Heart right ventricle (tissue), 16 donors: ENCODE data around the gene GNAT1. TPM values are rescaled to one million over a fixed set of nuclear protein-coding genes. Genes with fewer than 3 reads are reported as not detected.

Experiments used
- ATAC-seq, 8 donors: fragments of 200-7000 bp; cut with Tn5 transposase; one replicate each; pipeline ENCODE4 v1.9.1; 2020; ENCODE audit warnings: mild to moderate bottlenecking in 8 of 8, moderate library complexity in 8 of 8, moderate number of reproducible peaks in 1 of 8
- DNase-seq, 2 donors: peaks; one replicate each; pipeline ENCODE4 v3.0.0-alpha.2; 2020
- H3K27ac ChIP-seq, 10 donors: fragments of 200-600 bp; sonication (generic) in 2 of 10; one replicate each; pipeline versions ENCODE4 v1.5.0 to v1.8.0; 2020 to 2022; ENCODE audit warnings: mild to moderate bottlenecking in 3 of 10
- H3K27me3 ChIP-seq, 7 donors: fragments of 200-600 bp; one replicate each; pipeline ENCODE4 v1.8.0; 2021 to 2022; ENCODE audit warnings: mild to moderate bottlenecking in 2 of 7
- H3K36me3 ChIP-seq, 9 donors: fragments of 200-600 bp; sonication (generic) in 1 of 9; one replicate each; pipeline versions ENCODE4 v1.5.0 to v1.8.0; 2020 to 2022; ENCODE audit warnings: mild to moderate bottlenecking in 2 of 9
- H3K4me1 ChIP-seq, 9 donors: fragments of 200-600 bp; sonication (generic) in 1 of 9; one replicate each; pipeline versions ENCODE4 v1.5.0 to v1.8.0; 2020 to 2022; ENCODE audit warnings: mild to moderate bottlenecking in 4 of 9
- H3K4me3 ChIP-seq, 10 donors: fragments of 200-600 bp; sonication (generic) in 2 of 10; one replicate each; pipeline versions ENCODE4 v1.5.0 to v1.8.0; 2020 to 2022; ENCODE audit warnings: mild to moderate bottlenecking in 7 of 10, moderate library complexity in 2 of 10
- H3K9me3 ChIP-seq, 11 donors: fragments of 200-600 bp in 10 of 11; sonication (generic) in 2 of 11; one replicate each; pipeline versions ENCODE4 v1.5.0 to v1.8.0; 2013 to 2022; ENCODE audit warnings: mild to moderate bottlenecking in 2 of 11, control low read depth in 1 of 11, moderate library complexity in 1 of 11
- WGBS, 2 donors: extraction: QIAGEN DNeasy Blood & Tissue Kit; methylation state at CpG; one replicate each; pipeline ENCODE4 v1.1.7; 2013; ENCODE audit warnings: inconsistent platforms in 1 of 2; 5-methylcytosine and 5-hydroxymethylcytosine counted together
- intact Hi-C, 10 donors: fragments of 100-400 bp; cut with DNase I; formaldehyde crosslinking; loops; one replicate each; pipeline versions ENCODE4 v1.11.1 to v1.14.2; 2022
- polyA plus RNA-seq, 2 donors: library from polyadenylated mRNA; stranded (reverse); fragments of 200-250 nt; gene quantifications; one replicate each; pipeline ENCODE4 v1.2.3, GENCODE V29; 2013
- total RNA-seq, 10 donors: library from RNA; stranded (reverse); fragmentation: NEBNext Ultra II Directional in 3 of 10; extraction: Animal tissue kit (Norgen Biotek cat#: 25700) in 3 of 10; gene quantifications; one replicate each; pipeline versions ENCODE4 v1.2.1 to v1.2.4, GENCODE V29; 2021 to 2023
- TF ChIP-seq, protein P1 (sequence below), 9 donors: fragments of 200-600 bp; sonication (generic) in 2 of 9; IDR thresholded peaks; one replicate each; pipeline versions ENCODE4 v1.5.0 to v1.8.0; 2021 to 2022; ENCODE audit warnings: antibody characterized with exemption in 9 of 9, mild to moderate bottlenecking in 5 of 9, moderate library complexity in 1 of 9
- donor health status: Arrhythmogenic right ventricular cardiomyopathy.
- donor health status: ischemic (EF 13 %, LVEDD 7.1; RV severe dilation, severe dysfunction).
- donor health status: healthy with polysubstance abuse.
- donor health status: DM: no; HTN: yes; CAD: no.
- donor health status: DM: no; HTN: no; CAD: no.
- donor health status: ischemic (EF 25% LVEDD 6.9; RV normal size, moderate dysfunction).
- donor health status: ischemic (EF 25% LVEDD 5.7; RV mildly dilated, moderate dysfunction).
- donor health status: healthy.
- donor health status: DM: yes; HTN: yes; CAD: no.
- donor health status: Ischemic cardiomyopathy.
- donor health status: ischemic (EF 35%, LVEDD 5.7; RV mildly dilated, moderate dysfunction).
- donor health status: nonischemic (EF 11% LVEDD 7.7; RV severe dilation, severe dysfunction).
- donor health status: DM: yes; HTN: yes; CAD: no.
- donor health status: PGD.
- donor health status: ischemic (EF 29% LVEDD 5.4; RV normal size, mild dysfunction).
- donor health status: nonischemic (EF 23%, LVEDD 6.1; RV moderate dilation, normal function).

GNAT1 gene
- total and polyA plus RNA-seq, 12 donors: not detected

- intact Hi-C loops: no loop called here
Measured at GRCh38 chr3:50163572-50164455, 27.6 kb upstream of the GNAT1 start.

GRCh38 chr3:50164481-50164880, 26.9 kb upstream of the GNAT1 start:
- DNase-seq (no peak), ATAC-seq (no peak)
- intact Hi-C loops: no loop called here
- peaks cover 48 to 100% (median 89%) of the 10 kb centered on the region in 9 donors for H3K4me1 ChIP-seq
- WGBS, 2 donors: 50 to 59% methylated on average over 1 of the region's 1 CpG
- H3K4me3 ChIP-seq: no peak overlapping the region
- H3K9me3 ChIP-seq: no peaks in the 10 kb centered on the region
- no peaks in the 10 kb centered on the region for H3K36me3 ChIP-seq
- TF ChIP-seq, protein P1, sequence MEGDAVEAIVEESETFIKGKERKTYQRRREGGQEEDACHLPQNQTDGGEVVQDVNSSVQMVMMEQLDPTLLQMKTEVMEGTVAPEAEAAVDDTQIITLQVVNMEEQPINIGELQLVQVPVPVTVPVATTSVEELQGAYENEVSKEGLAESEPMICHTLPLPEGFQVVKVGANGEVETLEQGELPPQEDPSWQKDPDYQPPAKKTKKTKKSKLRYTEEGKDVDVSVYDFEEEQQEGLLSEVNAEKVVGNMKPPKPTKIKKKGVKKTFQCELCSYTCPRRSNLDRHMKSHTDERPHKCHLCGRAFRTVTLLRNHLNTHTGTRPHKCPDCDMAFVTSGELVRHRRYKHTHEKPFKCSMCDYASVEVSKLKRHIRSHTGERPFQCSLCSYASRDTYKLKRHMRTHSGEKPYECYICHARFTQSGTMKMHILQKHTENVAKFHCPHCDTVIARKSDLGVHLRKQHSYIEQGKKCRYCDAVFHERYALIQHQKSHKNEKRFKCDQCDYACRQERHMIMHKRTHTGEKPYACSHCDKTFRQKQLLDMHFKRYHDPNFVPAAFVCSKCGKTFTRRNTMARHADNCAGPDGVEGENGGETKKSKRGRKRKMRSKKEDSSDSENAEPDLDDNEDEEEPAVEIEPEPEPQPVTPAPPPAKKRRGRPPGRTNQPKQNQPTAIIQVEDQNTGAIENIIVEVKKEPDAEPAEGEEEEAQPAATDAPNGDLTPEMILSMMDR (IDR thresholded peaks at IDR 0.05): no peak
- no peaks in the 10 kb centered on the region for H3K27me3 ChIP-seq
- peak overlapping the region; percentile 43 to 91 (median 84) for H3K27ac ChIP-seq

More at GRCh38 chr3:50163572-50164455, 27.6 kb upstream of the GNAT1 start:
- Histone ChIP-seq H3K27me3 (no peaks in the 10 kb centered on the region), H3K4me1 (peaks cover 44 to 100% (median 88%) of the 10 kb centered on the region in 9 donors), H3K36me3 (no peaks in the 10 kb centered on the region), H3K27ac (peak overlapping the region; percentile 48 to 91 (median 84)), H3K4me3 (no peak overlapping the region), H3K9me3 (no peaks in the 10 kb centered on the region)
- DNase-seq: peak in 1 of 2 donors; percentile 54
- ATAC-seq: no peak
- WGBS, 2 donors: 49 to 59% methylated on average over 8 of the region's 8 CpGs
- TF ChIP-seq, protein P1 (IDR thresholded peaks at IDR 0.05): no peak

DNA sequence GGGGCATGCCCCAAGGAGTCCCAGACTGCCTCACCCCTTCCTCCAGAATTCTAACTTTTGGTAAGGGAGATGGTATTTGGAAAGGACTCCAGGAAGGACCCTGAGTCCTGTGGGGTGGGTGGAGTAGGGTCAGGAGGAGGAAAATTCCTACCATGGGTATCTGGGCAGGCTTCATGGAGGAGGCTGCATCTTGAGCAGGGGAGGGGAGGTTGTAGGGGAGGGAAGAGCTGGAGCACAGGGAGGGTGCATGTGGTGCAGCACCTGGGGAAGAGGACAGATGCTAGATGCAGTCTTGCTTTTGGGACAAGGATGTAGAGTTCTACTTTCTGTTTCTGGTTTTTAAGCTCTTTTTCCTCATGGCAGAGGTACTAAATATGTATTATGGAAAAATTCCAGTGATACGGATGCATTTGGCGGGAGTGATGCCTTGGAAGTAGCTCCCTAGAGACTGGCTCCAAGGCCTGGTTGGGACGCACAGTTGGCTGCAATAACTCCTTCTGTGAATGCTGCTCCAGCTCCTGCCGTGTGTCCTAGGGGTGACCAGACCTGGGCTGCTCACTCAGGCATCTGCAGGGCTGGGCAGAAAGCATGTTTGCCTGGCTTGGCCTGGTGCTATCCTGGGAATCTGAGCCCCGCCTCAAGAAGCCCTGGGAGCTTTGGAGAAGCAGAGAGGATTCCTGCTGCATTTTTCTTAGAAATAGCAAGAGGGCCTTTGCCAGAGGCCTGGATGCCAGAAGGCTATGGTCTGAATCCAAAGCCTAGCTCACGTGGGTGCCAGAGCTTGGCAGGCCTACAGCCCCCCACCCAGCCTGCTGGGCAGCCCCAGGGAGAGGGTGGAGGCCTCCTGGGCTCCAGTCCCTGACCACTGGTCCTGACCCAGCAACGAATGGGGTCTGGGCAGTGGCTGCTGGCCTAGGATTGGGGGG, 26.2 kb upstream of the GNAT1 start:
- Histone ChIP-seq H3K27me3 (no peaks in the 10 kb centered on the region), H3K36me3 (no peaks in the 10 kb centered on the region), H3K4me3 (peak overlapping the region in 3 of 10 donors; percentile 2 to 19 (median 7)), H3K9me3 (no peaks in the 10 kb centered on the region), H3K27ac (peak overlapping the region; percentile 43 to 91 (median 84)), H3K4me1 (peaks cover 49 to 100% (median 86%) of the 10 kb centered on the region in 9 donors)
- TF ChIP-seq, protein P1 (IDR thresholded peaks at IDR 0.05): no peak
- 20 to 23% methylated on average over 7 of the region's 7 CpGs for WGBS, 2 donors
- DNase-seq (peak; percentile 41 to 44), ATAC-seq (peak in 7 of 8 donors; percentile 5 to 34 (median 30))
- intact Hi-C loops: no loop called here
